ENCODE data around the gene PDCD11.

The PDCD11 gene

GRCh38 chr10:103419101-103419500, 22.7 kb downstream of the PDCD11 start:
- no peak for DNase-seq

DNA sequence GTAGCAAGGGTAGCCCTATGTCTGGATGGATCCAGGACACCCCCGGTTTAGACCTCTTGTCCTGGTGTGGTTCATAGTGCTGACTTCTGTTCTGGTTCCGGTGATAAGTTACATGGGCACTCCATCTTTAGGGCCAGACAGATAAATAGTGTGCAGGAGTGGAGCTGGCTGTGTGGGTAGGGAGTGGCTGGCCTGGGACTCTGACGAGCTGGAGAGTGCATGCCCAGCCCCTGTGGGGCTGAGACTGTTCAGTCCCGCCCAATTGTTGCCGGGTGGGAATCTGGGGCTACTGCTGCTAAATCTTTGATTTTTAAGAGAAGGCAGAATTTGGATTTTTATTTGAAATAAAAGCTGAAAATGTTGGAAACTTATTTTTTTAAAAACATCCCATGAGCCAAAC, 27.3 kb downstream of the PDCD11 start:
- no peak for DNase-seq

- DNase-seq, result no peak
Measured at GRCh38 chr10:103427866-103428265, 31.4 kb downstream of the PDCD11 start.

DNA sequence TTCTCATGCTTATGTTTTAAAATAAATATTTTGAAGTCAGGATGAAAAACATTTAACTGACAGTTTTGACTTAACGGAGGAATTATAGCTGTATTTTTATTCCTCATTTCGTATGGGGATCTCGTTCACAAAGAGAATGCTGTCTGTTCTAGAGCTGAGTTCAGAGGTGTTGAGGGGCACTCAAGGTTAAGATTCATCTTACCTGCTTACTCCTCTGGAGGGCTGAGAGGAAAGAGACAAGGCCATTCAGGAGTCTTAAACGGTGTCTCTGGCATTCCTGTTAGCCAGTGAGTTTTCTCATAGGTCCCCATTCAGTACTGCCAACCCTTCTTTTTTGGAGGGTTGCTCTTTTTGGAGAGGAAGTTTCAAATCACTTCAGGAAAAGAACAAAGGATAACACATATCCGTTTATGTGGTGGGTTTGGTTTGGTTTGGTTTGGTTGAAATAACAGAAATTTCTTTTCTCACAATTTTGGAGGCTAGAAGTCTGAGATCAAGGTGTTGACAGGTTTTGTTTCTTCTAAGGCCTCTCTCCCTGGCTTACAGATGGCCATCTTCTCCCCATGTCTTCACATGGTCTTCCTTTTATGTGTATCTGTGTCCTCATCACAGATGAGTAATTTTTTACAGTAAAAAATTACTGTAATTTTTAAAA, 32.7 kb downstream of the PDCD11 start:
- DNase-seq, result no peak

- DNase-seq, result no peak
Measured at GRCh38 chr10:103429647-103430046, 33.2 kb downstream of the PDCD11 start.

- no peak for DNase-seq
Measured at GRCh38 chr10:103431902-103432301, 35.5 kb downstream of the PDCD11 start.

DNA sequence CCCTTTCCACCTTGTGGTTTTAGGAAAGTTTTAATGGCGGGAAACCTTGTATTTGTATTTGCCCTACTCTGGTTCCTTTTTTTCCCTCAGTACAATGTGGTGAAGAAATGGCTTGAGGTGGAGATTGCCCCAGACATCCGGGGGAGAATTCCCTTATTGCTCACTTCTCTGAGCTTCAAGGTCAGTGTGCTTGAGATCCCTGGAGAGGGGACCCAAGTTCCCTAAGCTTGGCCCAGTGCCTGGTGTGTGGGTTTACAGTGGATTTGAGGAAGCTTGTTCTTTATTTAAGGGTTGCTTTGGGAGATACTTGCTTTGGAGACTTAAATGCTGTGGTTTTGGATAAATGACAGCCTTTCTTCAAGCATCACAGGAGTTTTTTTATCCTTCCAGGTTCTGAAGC, 37.4 kb downstream of the PDCD11 start:
- no peak for DNase-seq

DNA sequence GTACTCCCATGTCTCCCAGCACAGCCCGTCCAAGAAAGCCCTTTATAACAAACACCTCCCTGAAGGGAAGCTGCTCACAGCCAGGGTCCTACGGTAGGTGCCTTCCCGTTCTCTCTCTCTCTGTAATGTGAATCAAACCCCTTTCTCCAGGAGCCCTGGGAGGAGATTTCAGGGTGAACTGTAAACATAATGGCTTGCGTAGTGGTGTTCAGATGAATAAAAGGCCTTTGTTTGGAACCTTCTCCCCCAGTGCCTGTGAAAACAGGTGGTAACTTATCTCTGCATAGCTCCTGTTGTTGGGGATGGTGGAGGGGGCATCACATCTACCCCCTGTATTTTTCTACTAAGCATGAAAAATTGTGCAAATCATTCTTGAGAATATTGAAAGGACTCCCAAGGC, 43.4 kb downstream of the PDCD11 start:
- no peak for DNase-seq

- DNase-seq, result no peak
Measured at GRCh38 chr10:103440416-103440815, 44.0 kb downstream of the PDCD11 start.

DNA sequence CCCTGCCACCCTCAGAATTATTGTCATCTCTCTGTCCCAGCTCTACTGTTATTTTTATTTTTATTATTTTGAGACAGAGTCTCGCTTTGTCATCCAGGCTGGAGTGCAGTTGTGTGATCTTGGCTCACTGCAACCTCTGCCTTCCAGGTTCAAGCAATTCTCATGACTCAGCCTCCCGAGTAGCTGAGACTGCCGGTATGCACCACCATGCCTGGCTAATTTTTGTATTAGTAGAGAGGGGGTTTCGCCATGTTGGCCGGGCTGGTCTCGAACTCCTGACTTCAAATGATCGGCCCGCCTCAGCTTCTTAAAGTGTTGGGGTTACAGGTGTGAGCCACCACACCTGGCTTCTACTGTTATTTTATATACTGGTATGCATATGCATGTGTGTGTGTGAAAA, 44.8 kb downstream of the PDCD11 start:
- DNase-seq, result no peak

DNA sequence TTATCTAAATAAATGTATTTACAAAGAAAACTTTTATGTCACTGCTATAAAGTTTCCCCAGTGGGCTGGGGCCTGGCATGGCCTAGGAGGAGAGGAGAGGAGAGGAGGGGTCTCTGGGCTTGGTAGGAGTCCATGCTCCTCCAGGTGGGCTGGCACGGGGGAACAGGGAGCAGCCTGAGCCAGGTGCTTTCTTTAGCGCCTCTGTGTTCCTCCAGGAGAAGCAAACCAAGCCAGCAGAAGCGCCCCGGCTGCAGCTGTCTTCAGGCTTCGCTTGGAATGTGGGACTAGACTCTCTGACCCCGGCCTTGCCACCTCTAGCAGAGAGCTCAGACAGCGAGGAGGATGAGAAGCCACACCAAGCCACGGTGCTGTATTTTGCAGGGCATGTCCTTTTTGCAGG, 45.2 kb downstream of the PDCD11 start:
- no peak for DNase-seq

GRCh38 chr10:103442031-103442461, 45.6 kb downstream of the PDCD11 start:
- DNase-seq, result no peak

DNA sequence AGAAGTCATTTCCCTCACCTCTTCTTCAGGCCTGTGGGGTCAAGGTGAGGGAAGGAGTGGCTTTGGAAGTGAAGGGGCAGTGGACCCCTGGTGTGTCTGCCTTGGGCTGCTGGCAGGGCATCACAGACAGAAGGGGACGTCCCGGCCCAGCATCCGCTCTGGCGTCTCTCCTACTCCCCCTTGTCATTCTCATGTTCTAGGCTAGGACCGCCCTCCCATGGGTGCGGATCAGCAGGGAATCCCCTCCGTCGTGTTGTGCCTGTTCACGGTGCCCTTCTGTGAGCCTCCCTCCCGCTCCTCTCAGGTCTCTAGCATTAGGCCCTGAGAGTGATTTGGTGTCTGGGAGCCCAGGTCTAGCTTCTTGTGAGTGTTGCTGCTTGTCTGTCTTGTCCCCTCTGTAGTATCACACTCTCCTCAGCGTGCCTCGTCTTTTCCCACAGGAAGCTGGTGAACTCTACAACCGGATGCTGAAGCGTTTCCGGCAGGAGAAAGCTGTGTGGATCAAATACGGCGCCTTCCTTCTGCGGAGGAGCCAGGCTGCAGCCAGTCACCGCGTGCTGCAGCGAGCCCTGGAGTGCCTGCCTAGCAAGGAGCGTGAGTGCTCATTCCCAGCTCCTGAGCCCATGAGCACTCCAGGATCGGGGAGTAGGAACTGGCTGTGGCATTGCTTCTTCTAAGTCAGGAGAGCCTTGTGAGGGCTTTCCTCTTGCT, 47.2 kb downstream of the PDCD11 start:
- DNase-seq, result no peak

DNA sequence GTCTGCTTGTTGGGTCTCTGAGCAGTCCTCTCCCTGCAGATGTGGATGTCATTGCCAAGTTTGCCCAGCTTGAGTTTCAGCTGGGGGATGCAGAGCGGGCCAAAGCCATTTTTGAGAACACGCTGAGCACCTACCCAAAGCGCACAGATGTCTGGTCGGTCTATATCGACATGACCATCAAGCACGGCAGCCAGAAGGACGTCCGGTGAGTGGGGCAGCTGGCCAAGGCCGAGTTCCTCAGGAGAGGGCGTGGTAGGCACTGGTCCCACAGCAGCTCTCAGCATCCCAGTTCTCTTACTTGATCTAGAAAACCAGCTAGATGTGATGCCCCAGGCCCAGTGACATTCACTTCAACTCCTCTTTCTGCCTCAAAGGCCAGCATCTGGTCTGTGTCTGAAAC, 48.1 kb downstream of the PDCD11 start:
- DNase-seq, result no peak

- no peak for DNase-seq
Measured at GRCh38 chr10:103445366-103445765, 48.9 kb downstream of the PDCD11 start.

DNA sequence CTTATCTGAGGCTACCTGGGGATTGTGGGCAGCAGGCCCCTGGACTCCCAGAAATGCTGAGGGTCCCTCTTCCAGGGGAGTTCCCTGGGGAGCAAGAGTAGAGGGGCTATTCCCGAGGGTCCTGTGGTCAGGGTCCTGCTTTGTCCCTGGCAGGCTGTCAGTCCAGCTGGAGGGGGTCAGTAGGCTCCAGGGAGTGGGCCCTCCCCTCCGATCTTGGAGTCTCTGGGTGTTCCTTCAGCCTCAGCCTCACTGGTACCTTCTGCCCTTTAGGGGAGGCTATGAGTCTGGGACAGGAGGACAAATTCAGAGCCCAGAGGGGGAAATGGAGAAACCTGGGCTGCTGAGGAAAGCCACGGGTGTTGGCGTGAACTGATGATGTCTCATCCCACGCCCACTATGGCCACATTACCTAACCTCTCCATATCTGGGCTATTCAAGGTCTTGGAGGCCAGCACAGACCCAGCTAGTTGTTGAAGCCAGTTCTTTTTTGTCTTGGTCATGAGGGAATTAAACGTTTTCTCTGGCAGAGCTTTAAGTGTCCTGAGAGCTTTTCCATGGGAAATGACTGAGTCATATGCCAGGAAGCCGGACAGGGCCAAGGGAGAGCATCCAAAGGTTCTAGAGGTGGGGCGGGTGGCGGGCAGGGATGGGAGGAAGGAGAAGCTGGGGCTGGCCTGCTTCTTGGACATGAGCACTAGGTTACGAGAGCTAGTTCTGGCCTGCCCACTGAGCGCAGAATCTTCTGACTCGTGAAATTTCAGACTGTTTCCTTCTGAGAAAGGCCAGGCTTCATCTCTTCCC, 49.5 kb downstream of the PDCD11 start:
- DNase-seq, result no peak

DNA sequence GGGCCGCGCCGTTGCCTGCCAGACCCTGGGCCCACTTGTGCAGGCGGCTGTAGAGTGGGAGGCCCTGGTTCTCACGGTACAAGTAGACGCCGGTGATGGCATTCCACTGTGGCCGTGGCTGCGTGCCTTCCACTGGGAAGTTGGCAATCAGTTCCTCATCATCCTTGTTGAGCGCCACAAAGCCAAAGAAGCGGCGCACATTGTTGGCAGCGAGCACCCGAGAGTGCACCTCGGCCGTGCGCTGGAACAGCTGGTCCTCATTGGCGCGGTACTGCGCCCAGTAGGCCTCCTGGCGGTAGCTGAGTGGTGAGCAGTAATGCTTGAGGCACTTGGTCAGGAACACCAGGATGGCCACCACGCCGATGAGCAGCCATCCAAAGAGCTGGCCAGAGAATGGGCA, 50.8 kb downstream of the PDCD11 start:
- no peak for DNase-seq

GRCh38 chr10:103448746-103449145, 52.3 kb downstream of the PDCD11 start:
- DNase-seq, result no peak

DNA sequence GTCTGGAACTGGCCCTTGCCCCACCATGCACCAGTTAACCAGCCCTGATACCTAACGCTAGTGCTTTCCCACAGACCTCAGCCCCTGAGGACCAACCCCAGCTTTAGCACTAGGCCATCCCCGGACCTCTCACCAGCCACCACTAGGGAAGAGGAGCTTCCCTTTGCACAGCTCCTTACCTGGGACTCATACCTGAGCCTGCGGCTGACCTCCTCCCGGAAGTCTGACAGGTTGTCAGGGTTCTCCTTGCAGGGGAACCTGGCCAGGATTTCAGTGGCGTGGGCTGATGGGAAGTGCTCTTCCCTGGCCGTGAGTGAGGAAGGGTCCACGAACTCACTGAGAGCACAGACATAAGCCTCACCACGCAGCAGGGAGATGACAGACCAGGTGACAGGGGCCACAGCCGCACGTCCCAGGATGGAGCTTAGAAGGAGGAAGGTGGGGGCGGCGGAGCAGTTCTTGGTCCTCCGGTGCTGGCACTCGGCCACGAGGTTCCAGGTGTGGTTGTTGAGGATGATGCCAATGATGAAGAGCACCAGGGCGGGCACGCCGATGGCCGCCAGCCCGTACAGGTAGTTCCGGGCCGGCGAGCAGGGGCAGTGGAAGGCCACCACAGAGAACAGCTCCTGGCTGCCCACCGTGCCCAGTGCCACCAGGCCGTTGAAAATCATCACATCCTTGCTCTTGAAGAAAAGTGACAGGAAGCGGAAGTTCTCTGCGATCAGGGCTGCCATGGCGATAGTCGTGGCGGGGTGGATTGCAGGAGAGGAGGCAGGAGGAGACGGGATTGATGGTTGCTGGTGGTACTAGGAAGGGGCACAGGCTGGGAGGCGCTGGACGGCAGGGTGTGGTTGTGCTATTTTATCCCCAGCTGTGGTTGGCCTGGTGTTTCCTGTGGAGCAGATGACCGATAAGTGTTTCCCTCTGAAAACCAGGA, 53.0 kb downstream of the PDCD11 start:
- DNase-seq, result no peak

- DNase-seq, result no peak
Measured at GRCh38 chr10:103450201-103450695, 53.8 kb downstream of the PDCD11 start.

GRCh38 chr10:103451091-103451813, 54.8 kb downstream of the PDCD11 start:
- DNase-seq, result peak; percentile 65

Measured in stimulated activated CD4-positive, alpha-beta T cell treated with anti-CD3 and anti-CD28 coated beads, Interleukin-15, amount 100 ng/mL, for 24 hours (primary cell).